GM10266 (cell line): ENCODE measurements around the gene ARID2.

Experiments
- DNase-seq: peaks from one replicate; pipeline ENCODE4 v3.0.0; 2012; ENCODE audit errors: extremely low spot score
- CTCF ChIP-seq: IDR thresholded peaks from 2 replicates; pipeline ENCODE4 v1.5.1; 2012; ENCODE audit warnings: mild to moderate bottlenecking, low read depth; ENCODE audit not compliant: control insufficient read depth, insufficient read depth; ENCODE audit errors: missing control alignments

The ARID2 gene

GRCh38 chr12:45850302-45850701, 120.8 kb downstream of the ARID2 start:
- DNase-seq, result no peak
- TF ChIP-seq CTCF, result no peak

GRCh38 chr12:45852508-45852907, 123.0 kb downstream of the ARID2 start:
- DNase-seq, result no peak
- TF ChIP-seq CTCF, result no peak

- TF ChIP-seq CTCF, result no peak
- DNase-seq, result no peak
Observed at GRCh38 chr12:45853550-45853949, 124.0 kb downstream of the ARID2 start.

GRCh38 chr12:45863332-45863731, 133.8 kb downstream of the ARID2 start:
- DNase-seq, result no peak
- TF ChIP-seq CTCF, result no peak

DNA sequence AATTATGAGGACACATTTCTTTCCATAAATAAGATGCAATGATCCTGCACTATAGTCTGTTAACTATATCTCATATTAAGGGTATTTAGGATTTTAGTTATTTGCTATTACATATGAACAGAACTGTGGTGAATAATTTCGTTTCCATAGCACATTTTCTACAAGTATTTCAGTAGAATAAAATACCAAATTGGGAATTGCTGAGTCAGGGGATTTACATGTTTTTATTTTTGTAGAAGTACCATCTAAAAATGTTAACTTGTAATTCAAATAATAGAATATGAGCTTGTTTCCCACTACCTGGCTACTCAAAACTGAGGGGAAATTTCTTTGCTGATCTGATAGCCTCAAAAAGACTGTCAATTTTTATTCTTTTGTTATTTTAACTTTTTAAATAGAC, 136.8 kb downstream of the ARID2 start:
- no peak for TF ChIP-seq CTCF
- DNase-seq, result no peak

GRCh38 chr12:45872446-45872845, 142.9 kb downstream of the ARID2 start:
- DNase-seq, result no peak
- no peak for TF ChIP-seq CTCF

DNA sequence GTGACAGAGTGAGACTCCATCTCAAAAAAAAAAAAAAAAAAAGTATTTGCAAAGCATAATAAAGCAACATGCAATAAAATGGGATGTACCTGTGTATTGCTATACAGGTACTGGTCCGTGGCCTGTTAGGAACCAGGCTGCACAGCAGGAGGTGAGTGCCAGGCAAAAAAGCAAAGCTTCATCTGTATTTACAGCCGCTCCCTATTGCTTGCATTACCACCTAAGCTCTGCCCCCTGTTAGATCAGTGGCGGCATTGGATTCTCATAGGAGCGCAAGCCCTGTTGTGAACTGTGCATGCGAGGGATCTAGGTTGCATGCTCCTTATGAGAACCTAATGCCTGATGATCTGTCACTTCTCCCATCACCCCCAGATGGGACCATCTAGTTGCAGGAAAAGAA, 147.6 kb downstream of the ARID2 start:
- DNase-seq, result no peak
- TF ChIP-seq CTCF, result no peak
